Umbilical cord (tissue), 2 donors: Measurements from ENCODE around the gene NDUFS7. TPM values are rescaled to one million over a fixed set of nuclear protein-coding genes. Genes with fewer than 3 reads are reported as not detected.

ENCODE experiments used
- DNase-seq: peaks from one replicate; pipeline ENCODE4 v3.0.0-alpha.2; 2015; ENCODE audit warnings: low spot score
- total RNA-seq: library from RNA; depleted of rRNA; stranded (reverse); fragments of >200 nt; gene quantifications from one replicate; pipeline ENCODE4 v1.2.3, GENCODE V29; 2014; ENCODE audit warnings: low replicate concordance; ENCODE audit not compliant: insufficient read depth

NDUFS7 gene
- total RNA-seq: 29.1 TPM

DNA sequence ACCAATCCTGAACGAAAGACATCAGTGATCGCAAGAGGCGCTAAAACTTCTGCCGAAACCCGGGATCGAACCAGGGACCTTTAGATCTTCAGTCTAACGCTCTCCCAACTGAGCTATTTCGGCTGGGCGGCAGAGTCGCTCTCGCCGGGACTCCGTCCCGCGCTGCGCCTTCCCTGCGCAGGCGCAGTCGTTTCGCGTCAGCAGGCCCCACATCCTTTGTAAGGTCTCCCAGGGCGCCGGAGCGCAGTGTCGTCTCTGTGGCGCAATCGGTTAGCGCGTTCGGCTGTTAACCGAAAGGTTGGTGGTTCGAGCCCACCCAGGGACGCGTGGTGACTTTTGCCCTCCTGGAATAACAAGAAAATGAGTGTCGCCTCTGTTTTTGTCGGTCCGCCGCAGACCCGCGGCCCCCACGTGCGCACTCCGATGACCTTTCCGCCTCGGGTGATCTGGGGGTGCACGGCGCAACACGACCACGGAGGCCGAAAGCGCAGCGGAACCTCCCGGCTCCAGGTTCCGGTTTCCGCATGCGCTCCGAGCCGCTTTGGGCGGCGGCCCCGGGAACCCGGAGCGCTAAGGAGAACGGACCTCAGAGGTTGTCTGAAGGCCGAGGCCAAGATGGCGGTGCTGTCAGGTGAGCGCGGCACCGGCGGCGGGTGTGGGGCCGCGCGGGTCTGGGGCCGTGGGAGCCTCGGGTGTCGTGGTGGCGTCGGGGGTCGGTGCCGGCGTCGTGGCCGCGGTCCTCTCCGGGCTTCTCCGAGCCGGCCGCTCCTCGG is at the start of gene NDUFS7:
TSS of gene NDUFS7 (plus strand) at position 596 of the 773 bp plus-strand sequence. CDS start at position 616, 20 bp downstream.
- DNase-seq: peak; percentile 94

DNA sequence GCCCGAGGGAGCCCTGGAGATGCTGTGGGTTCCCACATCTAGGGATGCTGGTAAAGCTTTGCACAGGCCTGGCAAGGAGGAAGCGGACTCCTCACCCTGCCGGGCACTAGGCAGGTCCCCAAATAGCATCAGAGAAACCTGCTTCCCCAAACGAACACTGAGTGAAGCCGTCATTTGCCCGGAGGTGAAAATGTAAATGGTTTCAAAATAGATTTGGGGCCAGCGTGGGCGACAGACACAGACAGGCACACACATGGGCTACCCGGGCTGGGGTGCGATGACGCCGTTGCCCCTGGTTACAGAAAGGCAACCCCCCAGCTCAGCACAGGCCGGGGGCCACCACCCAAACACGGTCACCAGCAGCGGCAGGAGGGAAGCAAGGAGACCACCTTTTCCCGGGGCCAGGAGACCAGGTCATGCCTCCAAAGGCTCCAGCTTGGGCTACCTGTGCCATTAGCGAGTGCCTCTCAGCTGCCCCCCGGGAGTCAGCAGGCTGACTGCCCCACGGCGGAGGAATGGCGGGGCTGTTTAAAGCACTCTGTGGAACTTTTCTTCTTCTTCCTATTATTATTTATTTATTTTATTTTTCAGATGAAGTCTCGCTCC is 47.5 kb upstream of the NDUFS7 start:
- DNase-seq: no peak

DNA sequence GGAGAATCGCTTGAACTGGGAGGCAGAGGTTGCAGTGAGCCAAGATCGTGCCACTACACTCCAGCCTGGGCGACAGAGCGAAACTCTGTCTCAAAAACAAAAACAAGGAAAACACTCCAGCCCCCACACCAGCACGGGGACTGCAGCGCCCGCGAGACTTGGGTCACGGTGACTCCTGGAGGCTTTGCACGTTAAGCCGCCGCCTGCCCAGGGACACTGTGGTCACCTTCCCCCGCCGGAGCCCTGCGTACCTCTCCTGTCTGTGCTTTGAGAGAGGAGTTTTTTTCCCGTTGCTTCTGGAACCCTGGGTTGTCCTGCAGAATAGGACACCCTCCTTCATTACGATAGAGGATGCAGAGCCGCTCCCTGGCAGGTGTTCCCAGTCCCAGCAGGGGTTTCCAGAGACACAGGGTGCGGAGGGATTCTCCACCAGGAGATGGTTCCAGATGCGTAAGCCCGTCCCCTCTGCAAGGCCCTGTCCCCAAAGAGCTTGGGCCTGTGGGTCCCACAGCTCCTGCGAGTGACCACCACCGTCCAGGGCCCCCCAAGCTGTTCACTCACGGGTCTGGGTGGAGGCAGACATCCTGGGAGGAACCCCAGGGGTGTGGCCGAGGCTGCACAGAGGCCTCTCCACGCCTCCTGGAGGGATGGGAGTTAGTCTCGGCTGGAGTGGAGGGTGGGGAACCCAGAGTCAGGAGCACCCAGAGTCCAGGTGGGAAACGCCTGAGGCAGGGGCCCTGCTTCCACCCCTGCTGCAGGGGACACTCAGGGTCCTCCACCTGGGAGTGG is 42.8 kb upstream of the NDUFS7 start:
- no peak for DNase-seq

DNA sequence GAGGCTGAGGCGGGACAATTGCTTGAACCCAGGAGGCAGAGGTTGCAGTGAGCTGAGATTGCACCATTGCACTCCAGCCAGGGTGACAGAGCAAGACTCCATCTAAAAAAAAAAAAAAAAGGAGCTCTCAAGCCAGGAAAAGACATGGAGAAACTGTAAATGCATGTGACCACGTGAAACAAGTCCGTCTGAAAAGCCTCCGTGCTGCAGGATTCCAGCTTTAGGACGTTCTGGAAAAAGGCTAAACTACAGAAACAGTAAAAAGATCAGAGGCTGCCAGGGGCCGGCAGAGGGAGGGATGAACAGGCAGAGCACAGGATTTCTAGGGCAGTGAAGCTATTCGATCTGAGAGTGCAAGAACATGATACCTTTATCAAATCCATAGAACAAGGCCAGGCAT is 40.7 kb upstream of the NDUFS7 start:
- peak; percentile 96 for DNase-seq

DNA sequence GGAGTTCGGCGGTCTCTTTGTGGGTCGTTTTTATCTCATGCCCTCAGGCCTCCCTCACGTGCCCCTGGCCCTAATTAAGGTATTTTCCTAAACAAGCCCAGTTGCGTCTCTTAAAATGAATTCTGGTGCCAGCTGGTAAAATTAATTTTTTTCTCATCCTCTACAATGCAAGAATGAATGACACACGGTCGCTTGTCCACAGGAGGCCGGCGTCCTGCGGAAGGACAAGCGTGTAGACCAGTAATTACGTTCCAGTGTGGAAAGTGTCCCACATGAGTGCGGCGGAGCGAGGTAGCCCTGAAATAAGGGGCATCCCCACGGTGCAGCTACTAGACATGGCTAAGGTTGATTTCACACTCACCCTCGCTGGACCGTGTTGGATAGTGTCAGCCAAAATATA is 34.5 kb upstream of the NDUFS7 start:
- no peak for DNase-seq

DNA sequence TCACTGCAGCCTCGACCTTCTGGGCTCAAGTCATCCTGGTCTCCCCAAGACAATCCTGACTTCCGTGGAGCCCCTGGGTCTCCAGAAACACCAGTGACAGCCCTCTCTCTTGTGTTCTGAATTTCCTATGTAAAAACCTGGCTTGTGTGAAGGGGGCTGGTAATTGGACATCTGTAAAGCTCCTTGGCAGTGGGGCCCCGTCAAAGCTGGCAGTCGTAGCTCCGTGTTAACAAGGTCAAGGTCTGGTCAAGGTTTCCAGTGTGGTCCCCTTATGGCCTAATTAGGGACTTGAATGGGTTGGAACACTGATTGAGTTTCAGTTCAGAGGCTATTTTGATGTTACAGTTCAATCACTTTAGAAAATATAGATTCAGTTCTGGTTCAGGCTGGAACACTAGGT is 32.8 kb upstream of the NDUFS7 start:
- DNase-seq: no peak

DNA sequence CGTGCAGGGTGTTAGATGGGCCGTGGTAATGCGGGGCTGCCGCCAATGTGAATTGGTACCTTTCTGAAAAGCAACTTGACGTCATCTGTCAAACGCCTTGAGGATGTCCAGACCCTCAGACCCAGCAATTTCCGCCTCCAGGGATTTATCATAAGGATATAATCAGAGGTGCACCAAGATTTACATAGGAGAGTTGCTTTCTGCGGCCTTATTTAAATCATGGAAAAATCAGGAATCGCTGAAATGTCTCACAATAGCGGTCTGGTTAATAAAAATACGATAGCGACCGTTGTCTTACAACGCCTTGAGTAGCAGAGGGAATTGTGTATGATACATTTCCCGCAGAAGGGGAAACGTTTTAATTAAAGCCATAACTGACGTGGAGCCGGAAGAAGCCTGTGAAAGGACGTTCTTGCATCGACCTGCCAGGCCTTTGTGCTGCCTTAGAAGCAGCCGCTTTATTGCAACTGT is 32.3 kb upstream of the NDUFS7 start:
- peak; percentile 54 for DNase-seq

DNA sequence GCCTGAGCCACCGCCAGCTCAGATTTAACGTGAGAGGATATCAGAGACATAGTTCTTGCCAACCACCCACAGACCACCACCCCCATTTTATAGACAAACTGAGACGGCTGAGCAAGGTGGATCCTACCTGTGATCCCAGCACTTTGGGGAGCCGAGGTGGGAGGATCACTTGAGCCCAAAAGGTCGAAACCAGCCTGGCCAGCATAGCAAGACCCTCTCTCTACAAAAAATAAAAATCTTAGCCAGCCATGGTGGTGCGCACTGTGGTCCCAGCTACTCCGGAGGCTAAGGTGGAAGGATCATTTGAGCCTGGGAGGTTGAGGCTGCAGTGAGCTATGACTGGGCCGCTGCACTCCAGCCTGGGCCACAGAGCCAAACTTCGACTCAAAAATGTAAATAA is 30.6 kb upstream of the NDUFS7 start:
- no peak for DNase-seq

DNA sequence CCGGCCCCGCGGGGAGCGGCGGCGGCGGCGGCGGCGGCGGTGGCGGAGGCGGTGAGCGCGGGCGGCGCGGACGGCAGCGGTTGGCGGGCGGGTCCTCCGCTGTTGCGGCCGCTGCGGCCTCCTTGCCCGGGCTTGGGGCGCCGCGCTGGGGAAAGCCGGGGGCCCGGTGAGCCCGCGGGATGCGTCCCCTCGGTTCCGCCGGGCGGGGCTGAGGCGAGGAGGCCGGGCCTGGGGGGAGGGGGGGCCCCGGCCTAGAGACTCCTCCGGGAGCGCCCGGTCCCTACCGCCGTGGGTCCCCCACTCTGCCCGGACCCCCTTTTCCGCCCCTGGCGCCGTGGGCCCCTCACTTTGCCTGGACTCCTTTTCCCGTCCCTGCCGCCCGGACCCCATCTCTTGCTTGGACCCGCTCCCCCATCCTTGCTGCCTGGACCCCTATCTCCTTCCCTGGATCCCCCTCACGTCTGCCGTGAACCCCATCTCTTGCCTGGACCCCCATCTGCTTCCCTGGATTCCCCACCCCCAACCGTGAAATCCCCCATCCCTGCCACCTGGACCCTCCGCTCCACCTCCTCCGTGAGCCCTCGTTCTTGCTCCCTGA is 28.6 kb upstream of the NDUFS7 start:
- peak; percentile 38 for DNase-seq

DNA sequence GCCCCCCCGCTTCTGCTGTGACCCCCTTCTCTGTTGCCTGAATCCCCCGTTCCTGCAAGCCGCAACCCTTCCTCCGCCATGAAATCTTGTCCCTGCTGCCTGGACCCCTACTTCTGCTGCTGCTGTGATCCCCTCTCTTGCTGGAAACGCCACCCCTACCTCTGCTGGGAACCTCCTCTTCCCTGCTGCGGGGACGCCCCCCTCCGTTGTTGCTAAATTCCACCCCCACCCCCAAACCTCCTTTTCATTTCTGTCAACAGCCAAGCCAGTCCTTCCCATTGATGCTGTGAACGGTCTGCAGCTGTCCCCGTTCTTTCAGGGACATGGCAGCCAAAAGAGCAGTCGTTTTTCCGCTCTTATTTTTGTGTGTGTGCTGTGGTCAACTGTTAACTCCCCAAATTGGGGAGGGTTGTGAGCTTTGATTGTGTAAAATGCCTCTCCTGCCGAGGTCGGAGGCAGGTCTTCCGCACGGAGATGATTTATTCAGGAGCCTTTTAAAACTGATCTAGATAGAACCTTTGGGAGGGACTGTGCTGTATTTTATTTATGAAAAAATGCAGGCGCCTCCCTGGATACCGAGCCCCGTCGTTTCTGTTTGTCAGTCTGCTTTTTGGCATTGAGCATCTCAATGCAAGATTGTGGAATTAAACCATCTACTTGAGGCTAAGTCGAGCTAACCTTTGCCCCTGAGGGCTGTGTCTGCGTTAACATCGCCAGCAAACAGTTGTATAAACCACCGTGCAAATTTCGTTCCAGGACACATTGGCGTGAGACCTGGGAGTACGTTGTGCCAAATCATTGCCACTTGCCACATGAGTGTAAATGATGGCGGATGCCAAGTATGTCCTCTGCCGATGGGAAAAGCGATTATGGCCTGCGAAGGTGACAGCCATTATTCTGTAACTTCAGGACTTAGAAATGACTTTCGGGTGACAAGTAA is 27.9 kb upstream of the NDUFS7 start:
- DNase-seq: peak; percentile 65

DNA sequence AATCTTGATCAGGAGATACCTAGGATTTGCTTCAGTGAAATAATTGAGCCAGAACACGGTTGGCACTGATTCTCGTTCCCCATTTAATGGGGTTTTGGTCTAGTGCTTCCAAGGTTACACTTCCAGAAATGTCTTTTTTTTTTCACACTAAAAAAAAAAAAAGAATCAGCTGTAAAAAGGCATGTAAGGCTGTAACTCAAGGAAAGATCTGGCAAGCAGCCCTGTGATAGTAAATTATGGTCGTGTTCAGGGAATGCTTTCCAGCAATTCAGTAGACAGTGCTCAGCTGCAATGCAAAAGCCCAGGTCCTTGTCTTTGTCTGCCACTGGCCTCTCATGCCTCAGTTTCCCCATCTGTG is 27.2 kb upstream of the NDUFS7 start:
- peak; percentile 80 for DNase-seq

DNA sequence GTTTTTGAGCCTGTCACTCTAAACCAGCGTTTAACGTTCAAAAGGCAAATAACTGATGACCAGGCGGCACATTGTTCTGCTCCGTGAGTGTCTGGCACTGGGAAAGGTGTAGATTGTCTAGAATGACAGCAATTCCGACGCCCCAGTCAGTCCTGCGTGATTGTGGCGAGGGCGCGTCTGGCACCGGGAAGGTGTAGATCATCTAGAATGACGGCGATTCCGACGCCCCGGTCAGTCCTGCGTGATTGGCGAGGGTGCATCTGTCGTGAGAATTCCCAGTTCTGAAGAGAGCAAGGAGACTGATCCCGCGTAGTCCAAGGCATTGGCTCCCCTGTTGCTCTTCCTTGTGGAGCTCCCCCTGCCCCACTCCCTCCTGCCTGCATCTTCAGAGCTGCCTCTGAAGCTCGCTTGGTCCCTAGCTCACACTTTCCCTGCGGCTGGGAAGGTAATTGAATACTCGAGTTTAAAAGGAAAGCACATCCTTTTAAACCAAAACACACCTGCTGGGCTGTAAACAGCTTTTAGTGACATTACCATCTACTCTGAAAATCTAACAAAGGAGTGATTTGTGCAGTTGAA is 26.1 kb upstream of the NDUFS7 start:
- DNase-seq: no peak

DNA sequence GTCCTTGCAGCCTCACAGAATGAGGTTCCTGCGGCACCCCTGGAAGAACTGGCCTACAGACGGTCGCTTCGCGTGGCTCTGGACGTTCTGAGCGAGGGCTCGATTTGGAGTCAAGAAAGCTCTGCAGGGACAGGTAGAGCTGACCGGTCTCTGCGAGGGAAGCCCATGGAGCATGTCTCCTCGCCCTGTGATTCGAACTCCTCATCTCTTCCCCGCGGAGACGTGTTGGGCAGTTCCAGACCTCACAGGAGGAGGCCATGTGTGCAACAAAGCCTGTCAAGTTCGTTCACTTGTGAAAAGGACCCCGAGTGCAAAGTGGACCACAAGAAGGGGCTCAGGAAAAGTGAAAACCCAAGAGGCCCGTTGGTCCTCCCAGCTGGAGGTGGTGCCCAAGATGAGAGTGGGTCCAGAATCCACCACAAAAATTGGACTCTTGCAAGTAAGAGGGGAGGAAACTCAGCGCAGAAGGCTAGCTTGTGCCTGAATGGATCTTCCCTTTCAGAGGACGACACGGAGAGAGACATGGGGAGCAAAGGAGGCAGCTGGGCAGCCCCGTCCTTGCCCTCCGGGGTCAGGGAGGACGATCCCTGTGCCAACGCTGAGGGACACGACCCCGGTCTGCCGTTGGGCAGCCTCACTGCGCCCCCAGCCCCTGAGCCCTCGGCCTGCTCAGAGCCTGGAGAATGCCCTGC is 23.4 kb upstream of the NDUFS7 start:
- DNase-seq: no peak

DNA sequence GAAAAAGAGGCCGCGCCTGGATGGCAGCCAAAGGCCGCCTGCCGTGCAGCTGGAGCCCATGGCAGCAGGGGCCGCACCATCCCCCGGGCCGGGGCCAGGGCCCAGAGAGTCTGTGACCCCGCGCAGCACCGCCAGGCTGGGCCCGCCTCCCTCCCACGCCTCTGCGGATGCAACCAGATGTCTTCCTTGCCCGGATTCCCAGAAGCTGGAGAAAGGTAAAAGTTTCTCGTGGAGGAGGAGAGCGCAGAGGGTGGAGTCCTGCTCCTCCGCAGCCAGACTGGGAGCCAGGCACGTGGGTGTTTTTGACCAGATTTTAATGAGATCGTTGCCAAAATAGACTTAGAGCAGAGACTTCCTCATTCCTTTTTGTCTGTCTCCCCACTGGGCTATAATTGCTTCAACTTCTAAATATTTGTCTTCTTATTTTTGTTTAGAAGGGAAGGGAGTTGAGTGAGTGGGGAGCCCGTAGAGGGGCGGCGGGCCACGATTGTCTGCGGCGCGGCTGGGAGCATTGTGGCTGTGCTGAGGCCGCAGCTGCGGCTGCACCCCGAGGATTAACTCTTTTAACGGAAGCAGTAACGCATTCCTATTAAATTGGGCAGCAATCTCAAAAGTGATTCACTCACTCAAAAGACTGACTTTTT is 22.8 kb upstream of the NDUFS7 start:
- DNase-seq: peak; percentile 79

DNA sequence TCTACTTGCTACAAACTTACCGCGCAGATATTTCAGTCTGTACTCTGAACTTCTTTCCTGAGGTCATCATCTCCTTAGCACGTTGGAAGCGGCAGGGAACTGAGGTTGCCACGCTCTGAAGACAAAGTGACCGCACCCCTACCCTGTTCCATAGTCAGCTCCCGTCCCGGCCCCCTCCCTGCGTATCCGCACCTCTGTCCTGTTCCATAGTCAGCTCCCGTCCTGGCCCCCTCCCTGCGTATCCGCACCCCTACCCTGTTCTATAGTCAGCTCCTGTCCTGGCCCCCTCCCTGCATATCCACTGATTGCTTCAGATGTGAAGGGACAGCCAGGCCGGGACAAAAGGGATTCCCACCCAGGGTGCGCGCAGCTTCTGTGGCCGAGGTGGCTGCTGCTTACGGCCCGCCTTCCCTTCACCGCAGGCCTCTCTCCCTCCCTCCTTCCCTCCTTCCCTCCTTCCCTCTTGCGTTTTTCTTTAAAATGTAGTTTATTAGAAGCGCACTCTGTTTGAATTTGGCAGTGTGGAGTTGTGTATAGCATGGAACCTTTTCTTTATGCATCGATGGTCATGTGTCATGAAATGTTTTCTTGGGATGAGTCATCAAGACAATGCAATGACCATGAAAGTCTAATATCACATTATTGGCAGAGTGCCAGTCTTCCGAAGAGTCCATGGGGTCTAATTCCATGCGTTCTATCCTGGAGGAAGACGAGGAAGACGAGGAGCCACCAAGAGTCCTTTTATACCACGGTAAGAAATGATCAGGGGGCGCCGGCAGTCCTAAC is 21.9 kb upstream of the NDUFS7 start:
- DNase-seq: no peak

DNA sequence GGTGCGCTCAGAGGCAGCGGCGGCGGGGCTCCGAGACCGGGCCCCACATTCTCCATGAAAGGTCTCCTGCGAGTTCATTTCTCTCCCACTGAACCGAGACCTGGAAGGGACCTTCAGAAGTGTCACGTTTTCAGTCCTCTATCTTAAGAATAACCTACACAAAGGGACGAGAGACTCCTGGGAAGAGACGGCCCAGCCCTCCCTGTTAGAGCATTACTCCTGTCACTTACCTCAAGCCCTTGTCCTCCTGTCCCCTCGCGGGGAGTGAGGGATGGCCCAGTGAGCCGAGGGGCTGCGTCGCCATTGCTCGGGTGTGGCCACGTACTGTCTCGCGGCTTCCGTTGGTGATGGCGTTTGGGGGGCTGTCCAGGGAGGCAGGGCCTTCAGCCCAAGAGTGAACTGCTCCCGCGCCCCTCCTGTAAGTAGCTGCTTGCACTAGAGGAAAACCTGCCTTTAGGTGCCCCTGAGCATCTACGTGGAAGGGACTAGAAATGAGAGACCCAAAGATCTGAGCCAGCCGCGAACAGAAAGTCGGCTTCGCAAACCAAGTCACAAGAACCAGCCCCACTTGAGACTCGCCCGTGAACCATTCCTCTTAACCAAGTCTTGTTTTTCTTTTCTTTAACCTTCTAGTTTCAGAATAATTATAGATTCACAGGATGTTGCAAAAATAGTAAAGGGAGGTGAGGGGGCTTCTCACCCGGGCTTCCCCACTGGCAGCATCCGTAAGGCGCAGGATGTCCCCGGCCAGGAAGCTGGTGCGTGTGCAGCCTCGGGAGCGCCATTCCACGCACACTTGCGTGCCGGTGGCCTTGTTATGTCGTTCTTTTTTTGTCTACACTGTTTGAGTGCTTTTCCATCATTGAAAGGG is 21.1 kb upstream of the NDUFS7 start:
- no peak for DNase-seq

DNA sequence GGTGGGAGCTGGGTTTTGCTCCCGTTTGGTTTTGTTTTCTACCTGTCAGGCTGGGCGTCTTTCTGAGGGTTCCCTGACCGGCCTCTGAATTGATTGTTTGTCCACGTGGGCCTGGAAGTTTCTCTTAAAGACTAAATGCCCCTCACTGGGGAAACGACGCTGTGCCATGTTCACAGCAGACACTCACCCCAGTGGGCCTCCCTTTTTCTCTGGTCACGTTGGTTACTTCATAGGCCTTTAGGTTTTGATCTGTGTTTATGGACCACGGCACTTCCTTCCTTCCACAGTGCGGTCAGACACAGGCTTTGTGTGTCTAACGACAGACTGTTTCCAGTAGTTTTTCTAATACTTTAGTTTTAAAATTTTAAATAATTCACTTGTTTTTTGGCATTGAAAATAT is 20.1 kb upstream of the NDUFS7 start:
- DNase-seq: no peak
